IMR-90 (cell line): ENCODE data around the gene MMAB.

ENCODE experiments used
- CEBPB ChIP-seq: IDR thresholded peaks from 2 replicates; pipeline ENCODE4 v1.6.1; 2012; ENCODE audit warnings: low read depth, low read length, improper control_type of control experiment
- CHD1 ChIP-seq: IDR thresholded peaks from 2 replicates; pipeline ENCODE4 v1.6.1; 2012; ENCODE audit warnings: low read depth, low read length, improper control_type of control experiment
- CTCF ChIP-seq: conservative IDR thresholded peaks from 2 replicates; pipeline ENCODE4 v1.5.1; 2012; ENCODE audit warnings: mild to moderate bottlenecking, low read depth, low read length, improper control_type of control experiment
- ELK1 ChIP-seq: fragments of 150-350 bp; IDR thresholded peaks from 2 replicates; pipeline ENCODE4 v1.6.1; 2016; ENCODE audit warnings: low read depth, mild to moderate bottlenecking, low read length, moderate library complexity, borderline replicate concordance
- MAFK ChIP-seq: IDR thresholded peaks from 2 replicates; pipeline ENCODE4 v1.6.1; 2012; ENCODE audit warnings: low read depth, low read length, improper control_type of control experiment
- MAZ ChIP-seq: IDR thresholded peaks from 2 replicates; pipeline ENCODE4 v1.6.1; 2012; ENCODE audit warnings: low read depth, mild to moderate bottlenecking, low read length, improper control_type of control experiment, moderate library complexity, borderline replicate concordance
- MXI1 ChIP-seq: IDR thresholded peaks from 2 replicates; pipeline ENCODE4 v1.6.1; 2012; ENCODE audit warnings: low read depth, mild to moderate bottlenecking, low read length, moderate library complexity, borderline replicate concordance
- NFE2L2 ChIP-seq: fragments of 150-350 bp; IDR thresholded peaks from 2 replicates; pipeline ENCODE4 v1.6.1; 2016; ENCODE audit warnings: low read depth, mild to moderate bottlenecking, low read length
- POLR2A ChIP-seq: IDR thresholded peaks from 2 replicates; pipeline ENCODE4 v1.6.1; 2012; ENCODE audit warnings: mild to moderate bottlenecking, low read depth, low read length
- RAD21 ChIP-seq: IDR thresholded peaks from 2 replicates; pipeline ENCODE4 v1.6.1; 2012; ENCODE audit warnings: low read length, improper control_type of control experiment
- RCOR1 ChIP-seq: IDR thresholded peaks from 2 replicates; pipeline ENCODE4 v1.6.1; 2012; ENCODE audit warnings: mild to moderate bottlenecking, low read length, improper control_type of control experiment; ENCODE audit not compliant: insufficient replicate concordance
- RFX5 ChIP-seq: IDR thresholded peaks from 2 replicates; pipeline ENCODE4 v1.8.0; 2012; ENCODE audit warnings: low read depth, mild to moderate bottlenecking, low read length, moderate library complexity
- SMC3 ChIP-seq: fragments of 150-350 bp; IDR thresholded peaks from 2 replicates; pipeline ENCODE4 v1.6.1; 2016; ENCODE audit warnings: low read depth, mild to moderate bottlenecking, antibody characterized with exemption, low read length, moderate library complexity
- TF ChIP-seq, protein P1 (sequence below): fragments of 150-350 bp; IDR thresholded peaks from 2 replicates; pipeline ENCODE4 v1.6.1; 2017; ENCODE audit warnings: mild to moderate bottlenecking, antibody characterized with exemption, low read length, low read depth

DNA sequence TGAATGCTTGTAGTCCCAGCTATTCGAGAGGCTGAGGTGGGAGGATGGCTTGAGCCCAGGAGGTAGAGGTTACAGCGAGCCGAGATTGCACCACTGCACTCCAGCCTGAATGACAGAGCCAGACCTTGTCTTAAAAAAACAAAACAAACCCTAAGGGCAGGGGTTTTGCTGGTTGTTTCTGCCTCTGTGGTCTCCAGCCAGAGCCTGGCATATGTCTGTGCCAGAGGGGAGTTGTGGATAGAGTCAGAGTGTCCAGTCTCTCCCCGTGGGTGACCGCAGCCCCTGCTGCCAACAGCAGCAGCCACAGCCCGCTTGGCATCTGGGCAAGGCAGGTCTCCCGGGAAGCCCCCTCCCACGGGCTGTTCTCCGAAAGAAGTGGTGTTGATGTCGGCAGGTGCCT, 37.9 kb upstream of the MMAB start:
- no peak for TF ChIP-seq CTCF
- no peak for TF ChIP-seq CEBPB
- no peak for TF ChIP-seq SMC3
- no peak for TF ChIP-seq RCOR1
- no peak for TF ChIP-seq MAZ
- TF ChIP-seq MAFK = no peak
- TF ChIP-seq POLR2A = no peak
- TF ChIP-seq MXI1 = no peak
- TF ChIP-seq RAD21 = no peak
- no peak for TF ChIP-seq ELK1
- no peak for TF ChIP-seq NFE2L2
- TF ChIP-seq, protein P1, sequence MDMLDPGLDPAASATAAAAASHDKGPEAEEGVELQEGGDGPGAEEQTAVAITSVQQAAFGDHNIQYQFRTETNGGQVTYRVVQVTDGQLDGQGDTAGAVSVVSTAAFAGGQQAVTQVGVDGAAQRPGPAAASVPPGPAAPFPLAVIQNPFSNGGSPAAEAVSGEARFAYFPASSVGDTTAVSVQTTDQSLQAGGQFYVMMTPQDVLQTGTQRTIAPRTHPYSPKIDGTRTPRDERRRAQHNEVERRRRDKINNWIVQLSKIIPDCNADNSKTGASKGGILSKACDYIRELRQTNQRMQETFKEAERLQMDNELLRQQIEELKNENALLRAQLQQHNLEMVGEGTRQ = no peak
- no peak for TF ChIP-seq CHD1
- no peak for TF ChIP-seq RFX5
